Activated CD4-positive, alpha-beta T cell treated with anti-CD3 and anti-CD28 coated beads, Interleukin-2, amount 50 U/mL, for 48 hours (primary cell): ENCODE measurements around the gene SPNS2.

Source experiments
- DNase-seq, 2 experiments: peaks; one replicate each; pipeline ENCODE4 v3.0.0-alpha.2; 2020

Gene SPNS2

DNA sequence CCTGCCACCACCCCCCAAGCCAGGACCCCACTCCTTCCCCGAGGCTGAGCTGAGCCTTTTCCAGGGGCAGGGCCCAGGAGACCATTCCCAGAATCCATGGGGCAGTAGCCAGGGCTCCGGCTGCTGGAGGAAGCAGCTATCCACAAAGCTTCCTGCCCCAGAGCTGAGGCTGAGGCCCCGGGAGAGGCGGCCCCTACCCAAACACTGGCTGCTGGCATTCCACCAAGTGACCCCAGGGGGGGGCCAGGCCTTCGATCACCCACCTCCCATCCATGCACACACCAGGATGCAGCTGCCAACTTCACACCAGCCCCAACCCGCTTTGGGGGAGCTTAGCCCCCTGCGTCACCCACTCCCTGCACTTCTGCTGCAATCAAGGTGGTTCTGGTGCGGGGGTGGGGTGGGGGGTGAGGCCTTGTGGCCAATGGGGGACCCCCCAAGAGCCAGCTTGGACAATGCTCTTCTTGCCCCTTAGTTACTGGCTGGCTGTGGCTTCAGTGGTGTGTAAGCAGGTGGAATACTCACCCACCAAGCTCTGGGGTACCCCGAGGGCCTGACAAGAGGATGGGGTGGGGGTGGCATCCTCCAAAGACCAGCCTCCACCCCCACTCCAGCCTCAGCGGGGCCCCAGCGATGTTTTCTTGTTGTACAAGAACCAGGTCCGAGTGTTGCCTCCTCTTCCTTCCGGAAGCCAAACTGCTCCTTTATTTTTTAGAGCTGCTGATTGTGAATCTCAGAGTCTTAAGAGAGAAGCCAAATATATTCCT, 39.7 kb downstream of the SPNS2 start:
- no peak for DNase-seq

DNA sequence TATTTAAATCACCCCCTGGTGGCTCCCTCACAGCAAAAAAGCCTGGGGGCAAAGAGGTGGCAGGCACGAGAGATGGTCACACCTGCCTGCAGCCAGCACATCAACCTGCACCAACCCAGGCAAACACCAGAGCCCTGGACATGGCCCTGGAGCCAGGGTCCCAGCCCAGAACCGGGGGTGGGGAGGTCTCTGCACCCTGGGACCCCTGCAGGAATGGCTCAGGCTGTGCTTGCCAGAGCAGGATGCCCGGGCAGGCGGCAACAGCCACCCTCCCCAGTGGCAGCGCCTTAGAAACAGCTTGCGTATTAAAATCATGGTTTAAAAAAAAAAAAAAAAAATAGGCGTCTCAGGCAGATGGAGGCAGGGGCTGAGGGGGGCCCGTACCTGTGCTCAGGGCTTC, 40.3 kb downstream of the SPNS2 start:
- no peak for DNase-seq

DNA sequence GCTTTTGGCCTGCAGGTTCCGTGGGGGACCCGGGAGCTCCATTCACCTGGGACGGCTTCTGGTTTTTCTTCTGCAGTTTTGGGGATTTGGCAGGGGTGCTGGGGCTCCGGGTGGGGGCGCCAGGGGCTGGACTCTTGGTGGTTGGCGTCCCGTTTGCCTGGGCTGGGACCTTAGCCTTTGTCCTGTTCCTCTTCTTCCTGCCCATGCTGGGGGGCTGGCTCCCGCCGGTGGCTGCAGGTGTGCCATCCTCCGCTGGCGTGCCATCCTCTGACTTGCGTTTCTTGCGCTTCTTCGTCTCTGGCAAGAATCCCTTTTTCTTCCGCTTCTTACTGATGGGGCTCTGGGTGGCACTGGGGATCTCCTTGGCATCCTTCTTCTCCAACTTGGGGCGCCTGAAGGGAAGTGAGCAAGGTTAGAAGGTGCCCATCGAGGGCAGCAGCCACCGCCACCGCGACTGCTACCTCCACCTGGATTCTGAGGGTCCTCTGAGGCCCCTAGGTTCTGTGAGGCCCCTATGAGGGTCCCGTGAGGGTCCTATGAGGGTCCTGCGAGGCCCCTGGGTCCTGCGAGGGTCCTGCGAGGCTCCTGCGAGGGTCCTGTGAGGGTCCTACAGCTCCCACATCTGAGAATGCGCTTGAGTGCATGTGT, 41.0 kb downstream of the SPNS2 start:
- no peak for DNase-seq

DNA sequence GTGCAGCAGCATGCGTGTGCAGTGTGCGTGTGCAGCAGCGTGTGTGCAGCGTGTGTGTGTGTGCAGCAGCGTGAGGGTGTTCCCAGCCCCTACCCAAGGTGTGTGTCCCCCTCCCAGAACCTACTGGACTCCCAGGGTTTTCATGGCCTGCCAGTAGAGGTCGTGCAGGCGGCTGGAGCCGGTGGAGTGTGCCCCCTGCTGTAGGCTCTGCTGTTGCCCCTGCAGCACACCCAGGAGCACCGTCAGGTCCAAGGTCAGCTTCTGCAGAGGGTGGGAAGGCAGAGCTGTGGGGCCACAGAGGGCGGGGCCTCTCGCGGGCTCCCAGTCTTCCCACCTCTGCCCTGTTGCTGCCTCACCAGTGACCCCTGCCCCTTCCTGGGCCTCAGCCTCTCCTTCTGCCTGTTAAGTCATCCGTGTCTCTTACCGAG, 41.6 kb downstream of the SPNS2 start:
- DNase-seq, result no peak

DNA sequence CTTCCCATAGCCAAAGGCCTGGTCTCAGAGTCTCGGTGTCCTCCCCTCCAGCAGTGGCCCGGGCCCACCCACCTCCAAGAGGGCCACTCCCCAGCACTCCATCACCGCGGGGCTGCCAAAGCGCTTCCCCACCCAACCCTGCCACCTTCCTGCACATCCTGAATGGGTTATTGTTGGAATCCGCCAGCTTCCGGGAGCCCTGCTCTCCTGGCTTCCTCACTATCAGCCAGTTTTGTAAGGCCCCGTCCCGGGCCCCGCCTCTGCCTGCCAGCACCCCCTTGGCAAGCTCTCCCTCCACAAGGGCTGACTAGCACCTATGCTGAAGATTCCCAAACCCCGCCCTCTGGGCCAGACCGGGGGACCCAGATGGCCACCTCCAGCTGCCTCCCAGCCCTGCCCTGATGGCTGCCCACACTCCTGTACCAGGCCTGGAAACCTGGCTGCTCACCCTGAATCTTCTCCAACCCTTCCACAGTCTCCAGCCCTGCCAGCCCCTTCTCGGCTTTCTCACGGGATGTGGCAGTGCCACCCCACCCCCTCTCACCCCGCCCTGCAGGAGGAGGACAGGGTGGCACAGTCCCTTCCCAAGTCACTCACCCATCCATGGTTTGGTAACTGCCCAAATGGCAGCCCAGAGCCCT, 42.1 kb downstream of the SPNS2 start:
- no peak for DNase-seq

DNA sequence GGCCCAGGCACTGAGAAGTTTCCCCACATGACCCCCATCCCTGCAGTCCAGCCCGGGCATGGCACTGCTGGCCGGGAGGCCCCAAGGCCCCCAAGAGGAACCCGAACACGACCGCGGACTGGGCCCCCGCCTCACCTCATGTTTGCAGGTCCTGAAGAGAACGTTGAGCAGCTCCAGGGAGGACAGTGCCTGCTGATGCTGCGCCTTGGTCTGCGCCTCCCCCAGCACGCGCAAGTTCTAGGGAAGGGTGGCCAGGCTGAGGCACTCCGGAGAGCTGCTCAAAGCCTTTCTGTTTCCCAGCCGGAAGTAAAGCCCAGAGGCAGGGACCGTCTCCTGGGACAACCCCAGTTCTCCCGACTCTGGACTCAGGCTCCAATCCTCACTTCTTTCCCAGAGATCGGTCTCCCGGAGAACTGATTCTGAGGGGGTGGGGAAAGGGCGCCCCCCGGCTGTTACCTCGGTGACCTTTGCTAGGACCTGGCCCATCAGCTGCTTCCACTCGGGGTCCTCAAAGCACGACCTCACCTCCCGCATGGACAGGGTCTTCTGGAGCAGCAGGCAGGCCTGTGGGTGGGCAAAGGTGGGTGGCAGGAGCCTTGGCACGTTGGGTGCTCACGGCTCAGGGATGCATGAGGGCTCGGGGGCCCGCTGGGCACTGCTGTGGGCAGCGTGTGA, 42.8 kb downstream of the SPNS2 start:
- DNase-seq, result no peak

DNA sequence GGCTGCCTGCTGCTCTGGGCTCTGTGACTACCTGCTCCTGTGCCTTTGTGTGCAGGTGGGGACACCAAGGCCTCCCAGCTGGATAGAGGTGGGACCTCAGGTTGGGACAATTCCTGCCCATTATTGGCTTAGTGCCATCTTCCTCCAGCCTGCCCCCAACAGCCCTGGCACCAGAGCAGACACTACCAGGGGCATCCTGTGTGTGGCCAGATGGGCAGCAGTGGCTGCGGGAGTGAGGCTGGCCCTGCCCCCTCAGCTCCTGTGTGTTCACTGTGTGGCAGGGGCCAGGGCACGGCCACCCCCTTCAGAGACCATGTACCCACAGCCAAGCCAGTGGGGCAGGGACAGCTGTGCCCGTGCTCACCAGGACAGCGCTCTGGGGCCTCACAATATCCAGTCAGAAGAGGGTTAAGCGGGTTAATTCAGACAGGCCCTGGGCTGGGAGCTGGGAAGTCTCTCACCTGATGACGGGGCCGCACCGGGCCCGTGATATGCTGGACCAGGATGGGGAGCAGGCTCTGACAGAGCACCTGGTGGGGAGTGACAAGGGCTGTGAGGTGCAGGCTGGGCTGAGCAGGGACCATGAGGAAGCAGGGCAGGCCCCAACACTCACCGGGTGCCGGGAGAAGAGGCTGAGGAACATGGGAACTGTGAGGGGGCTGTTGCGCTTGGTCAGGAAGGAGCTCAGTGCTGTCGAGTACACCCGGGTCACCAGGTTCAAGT, 43.5 kb downstream of the SPNS2 start:
- no peak for DNase-seq

DNA sequence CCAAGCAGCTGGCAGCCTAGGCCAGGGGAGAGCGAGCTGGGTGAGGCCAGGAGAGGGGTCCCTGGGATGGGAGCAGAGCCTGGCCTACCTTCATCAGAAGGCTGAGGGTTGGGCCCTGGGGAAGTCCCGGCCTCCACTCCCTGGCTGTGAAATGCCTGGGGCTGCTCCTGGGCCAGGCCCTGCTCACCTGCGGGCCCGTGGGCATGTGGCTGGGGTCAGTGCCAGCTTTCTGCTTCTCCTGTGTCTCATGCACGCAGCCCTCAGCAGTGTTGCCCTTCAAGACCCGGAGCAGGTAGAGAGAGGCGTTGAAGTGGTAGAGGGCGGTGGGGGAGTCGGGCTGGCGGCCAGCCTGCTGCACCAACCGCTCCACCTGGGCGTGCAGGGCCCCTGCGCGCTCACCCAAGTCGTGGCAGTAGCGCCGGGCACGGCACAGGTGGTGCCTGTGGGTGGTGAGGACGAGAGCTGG, 44.1 kb downstream of the SPNS2 start:
- DNase-seq, result no peak

DNA sequence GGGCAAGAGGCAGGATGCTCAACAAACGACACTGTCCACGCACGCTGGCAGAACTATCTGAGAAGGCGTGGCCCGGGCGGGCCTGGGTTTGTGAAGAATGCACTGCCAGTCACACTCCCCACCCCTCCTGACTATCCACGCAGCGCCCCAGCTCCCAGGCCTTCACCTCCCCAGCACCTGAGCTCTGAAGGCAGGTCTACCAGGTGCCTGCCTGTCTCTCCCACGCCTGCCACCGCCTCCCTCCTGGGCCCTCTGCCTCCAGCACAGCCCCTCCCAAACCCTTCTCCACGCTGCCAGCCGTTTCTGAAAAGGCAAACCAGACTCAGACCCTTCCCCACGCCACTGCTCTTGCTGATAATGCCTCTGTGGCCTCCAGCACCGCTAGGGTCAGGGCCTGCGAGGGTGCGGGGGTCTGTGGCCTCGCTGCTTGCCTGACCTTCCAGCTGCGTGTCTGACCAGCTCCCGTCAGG, 44.9 kb downstream of the SPNS2 start:
- DNase-seq, result no peak

DNA sequence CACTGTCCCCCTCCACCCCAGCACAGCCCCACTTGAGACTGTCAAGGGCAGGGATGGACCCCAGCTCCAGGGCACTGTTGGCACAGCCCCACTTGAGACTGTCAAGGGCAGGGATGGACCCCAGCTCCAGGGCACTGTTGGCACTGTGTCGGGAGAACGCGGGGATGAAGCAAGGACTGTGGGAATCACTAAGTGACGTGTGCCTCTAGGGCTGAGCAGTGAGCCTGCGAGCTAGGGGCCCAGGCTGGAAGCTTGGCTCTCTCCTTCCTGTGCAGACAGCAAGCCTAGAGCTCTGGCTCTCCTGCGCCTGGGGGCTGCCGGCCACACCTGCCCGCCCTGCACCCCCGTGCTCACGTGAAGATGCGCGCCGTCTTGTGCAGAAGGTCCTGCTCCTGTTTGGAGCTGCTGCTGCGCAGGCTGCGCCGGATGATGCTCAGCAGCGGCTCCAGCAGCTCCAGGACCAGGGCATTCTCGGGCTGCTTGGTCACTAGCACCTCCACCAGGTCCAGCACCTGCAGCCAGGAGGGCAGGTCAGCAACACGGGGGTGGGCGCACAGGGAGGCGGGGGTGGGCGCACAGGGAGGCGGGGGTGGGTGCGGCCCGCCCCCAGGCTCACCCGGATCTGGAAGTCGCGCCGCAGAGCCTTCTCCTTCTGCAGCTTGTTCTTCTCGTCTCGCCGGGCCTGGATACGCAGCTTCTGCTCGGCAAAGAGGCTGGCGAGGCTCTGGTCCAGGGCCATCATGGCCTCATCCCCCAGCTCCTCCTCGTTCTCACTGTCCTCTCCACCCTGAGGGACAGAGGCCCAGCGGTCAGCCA, 45.7 kb downstream of the SPNS2 start:
- no peak for DNase-seq

DNA sequence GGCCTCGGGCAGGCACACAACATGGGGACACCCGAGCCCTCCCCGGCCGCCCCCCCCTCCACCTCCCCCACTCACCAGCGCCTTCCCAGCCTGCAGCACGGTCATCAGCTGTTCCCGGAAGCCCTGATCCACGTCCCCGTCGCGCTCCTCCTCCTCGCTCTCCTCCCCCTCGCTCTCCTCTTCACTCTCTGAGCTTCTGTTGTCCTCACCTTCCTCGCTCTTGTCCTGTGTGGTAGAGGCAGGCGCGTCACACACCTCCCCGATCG, 46.2 kb downstream of the SPNS2 start:
- DNase-seq, result no peak

DNA sequence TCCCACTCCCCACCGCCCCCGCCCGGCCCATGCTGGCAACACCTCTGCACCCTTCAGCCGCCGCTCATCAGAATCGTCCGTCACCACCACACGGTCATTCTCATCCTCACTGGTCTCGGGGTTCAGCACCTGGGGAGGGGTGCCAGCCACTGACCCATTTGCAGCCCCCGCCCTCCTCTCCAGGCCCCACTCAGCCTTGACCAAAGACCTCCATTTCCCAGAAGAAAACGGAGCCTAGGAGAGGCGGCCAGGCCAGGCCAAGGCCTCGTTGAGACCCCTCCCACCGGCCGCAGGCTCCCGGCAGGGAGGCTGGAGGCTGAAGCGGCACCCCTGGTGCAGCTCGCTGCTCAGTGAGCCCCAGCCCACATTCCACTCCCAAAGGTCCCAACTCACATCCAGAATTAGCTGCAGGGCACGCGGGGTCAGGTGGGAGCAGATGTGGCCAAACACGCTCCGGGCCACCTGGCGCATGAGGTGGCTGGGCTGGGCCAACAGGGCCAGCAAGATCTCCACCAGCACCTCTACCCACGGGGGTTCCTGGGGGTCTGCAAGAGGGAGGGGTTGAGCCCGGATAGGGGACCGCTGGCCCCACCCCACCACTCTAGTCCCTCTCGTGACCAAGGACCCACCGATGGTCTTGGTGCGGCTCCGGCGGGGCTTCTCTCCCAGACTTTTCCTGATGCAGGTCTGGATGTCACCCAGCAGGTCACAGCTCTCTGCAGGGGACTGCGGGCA, 46.7 kb downstream of the SPNS2 start:
- no peak for DNase-seq

DNA sequence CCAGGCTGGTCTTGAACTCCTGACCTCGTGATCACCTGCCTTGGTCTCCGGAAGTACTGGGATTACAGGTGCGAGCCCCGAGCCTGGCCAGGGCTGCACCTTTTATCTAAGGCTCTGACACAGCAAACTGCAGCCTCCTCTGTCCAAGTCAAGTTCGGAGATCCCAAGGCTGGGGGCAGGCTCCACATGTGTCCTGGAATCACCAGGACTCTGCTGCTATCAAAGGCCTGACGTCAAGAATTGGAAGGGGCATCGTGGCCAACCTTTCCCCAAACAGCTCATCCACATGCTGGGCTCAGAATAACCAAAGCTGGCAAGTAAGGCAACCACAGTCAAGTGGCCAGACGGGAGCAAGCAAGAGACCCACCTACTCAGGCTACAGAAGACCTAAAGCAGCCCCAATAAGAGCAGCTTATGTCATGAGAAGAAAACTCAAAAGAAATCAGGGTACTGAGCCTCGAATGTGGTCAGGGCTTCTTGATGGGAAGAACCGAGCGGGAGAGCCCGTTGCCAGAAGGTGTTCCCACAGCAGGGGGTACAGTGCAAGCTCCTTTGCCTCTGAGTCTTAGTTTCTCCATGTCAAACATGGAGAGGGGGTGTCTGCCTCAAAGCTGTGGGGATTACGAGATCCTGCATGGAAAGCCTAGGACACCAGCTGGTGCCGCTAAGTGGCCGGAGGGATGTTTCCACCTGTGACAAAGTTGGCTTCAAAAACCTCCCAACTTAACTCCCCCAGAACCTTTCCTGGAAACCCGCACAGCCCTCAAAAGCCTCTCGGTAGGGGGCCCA, 48.6 kb downstream of the SPNS2 start:
- no peak for DNase-seq

DNA sequence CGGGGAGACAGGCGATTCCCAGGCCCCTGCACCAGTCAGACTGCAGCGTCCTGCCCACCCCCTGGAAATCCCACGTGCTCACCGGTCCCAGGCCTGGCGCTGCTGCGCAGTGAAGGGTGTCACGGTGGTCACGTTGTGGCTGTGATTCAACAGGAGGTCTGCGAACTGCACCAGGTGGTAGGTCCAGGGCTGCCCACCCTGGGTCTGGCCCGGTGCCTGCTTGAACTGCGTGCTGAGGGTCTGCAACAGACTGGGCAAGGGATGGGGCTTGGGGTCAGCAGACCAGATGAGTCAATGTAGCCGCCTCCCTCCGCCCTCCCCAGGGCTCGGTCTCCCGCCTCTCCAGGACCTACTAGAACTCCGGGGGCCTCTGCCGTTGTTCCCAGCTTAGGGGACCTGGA, 49.4 kb downstream of the SPNS2 start:
- DNase-seq, result no peak

DNA sequence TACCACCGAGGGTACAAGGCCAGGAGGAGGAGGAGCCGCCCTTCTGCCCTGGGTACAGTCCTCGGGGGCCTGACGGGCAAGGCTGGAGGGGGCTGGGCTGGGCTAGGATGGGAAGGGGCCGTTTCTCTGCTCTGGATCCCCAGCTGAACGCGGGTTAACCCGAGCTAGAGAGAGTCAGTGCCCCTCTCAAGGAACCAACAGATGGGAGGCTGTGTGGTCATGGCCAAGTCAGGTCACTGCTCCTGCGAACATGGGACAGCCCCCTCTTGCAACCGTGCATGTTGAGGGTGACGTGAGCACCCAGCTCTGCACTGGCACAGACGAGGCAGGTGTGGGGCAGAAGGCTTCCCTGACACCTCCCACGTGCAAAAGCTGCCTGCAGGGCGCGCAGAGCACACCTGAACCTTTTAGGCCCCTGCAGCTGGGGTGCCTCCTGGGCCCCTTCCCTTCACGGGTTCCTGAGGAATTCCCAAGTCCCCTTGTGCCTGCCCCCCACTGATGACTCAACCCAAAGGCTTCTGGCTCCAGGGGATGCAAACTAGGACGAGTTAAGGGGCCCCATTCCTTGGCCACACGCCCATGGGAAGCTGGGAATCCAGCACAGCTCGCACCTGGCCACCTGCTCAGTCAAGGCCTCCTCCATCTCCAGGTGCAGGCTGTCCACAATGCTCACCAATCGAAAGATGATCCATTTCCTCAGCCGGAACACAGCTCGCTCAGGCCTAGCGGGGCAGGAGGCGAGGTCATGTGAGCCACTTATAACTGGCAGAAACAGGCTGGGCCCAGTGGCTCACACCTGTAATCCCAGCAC, 50.2 kb downstream of the SPNS2 start:
- no peak for DNase-seq

DNA sequence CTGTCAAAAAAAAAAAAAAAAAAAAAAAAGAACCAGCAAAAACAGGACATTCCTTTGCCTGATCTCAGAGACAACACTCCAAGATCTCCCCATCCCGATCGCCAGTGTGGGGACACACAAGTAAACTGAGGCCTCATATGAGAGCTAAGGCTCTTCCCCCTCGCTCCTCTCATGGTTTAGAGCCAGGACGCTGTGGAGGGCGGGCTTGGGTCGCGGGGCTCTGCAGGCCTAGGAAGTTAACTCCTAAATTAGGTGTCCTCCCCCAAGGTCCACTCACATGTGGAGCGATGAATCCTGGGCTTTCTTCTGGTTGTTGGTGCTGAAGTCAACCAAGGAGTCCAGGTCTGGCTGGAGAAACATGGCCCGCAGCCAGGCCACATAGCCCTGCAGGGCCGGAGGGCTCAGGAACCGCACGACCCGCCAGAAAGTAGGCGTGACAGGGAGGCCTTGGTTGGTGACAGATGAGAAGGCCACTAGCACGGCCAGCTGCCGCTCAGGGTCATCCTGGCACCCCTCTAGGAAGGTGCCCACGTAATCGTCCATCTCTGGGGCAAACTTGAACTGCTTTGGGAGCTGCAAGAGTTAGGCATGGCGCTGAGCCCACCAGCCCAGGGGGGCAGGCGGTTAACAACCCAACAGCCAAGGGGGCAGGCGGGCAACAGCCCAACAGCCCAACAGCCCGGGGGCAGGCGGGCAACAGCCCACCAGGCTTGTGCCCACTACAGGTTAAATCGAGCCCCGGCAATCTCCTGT, 51.3 kb downstream of the SPNS2 start:
- DNase-seq, result no peak

DNA sequence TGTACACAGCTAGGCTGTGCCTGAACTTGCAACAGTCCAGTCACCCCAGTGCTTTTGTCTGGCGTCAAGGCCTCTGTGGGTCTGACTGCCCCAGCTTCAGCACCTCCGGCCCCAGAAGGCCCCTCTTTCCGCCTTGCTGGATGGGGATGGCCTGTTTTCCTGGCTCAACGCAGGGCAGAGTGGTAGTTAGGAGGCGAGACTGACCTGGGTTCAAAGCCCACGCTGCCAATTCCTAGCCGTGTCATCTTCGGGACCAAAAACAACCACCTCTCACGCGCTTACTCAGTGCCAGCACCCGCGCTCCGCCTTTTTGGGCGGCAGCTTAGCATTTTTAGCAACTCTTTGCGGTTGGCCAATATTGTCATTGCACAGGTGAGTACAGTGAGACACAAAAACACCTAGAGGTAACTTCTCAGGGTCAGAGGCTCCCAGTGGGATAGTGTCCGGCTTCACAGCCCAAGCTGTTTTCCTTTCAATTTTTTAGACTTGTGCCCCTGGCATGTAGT, 51.9 kb downstream of the SPNS2 start:
- no peak for DNase-seq

DNA sequence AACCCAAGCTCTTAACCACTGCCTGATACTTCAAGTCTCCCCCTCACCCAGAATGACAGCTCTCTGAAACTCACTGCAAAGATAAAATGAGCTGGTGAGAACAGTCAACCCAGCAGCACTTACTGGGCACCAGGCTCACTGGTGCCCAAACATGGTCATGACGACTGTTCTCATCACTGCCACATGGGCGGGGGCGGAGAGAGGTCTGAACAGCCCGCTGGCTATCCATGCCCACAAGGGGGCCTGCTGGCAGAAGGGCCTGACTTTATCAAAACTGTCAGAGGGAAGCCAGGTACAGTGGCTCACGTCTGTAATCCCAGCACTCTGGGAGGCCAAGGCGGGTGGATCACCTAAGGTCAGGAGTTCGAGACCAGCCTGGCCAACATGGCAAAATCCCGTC, 52.5 kb downstream of the SPNS2 start:
- DNase-seq, result no peak
